Activated naive CD4-positive, alpha-beta T cell treated with anti-CD3 and anti-CD28 coated beads, Interleukin-2, amount 50 U/mL, for 72 hours (primary cell): ENCODE measurements around the gene CFL2. TPM values are rescaled to one million over a fixed set of nuclear protein-coding genes. Genes with fewer than 3 reads are reported as not detected.

Source experiments
- total RNA-seq, 2 donors: library from RNA; stranded (reverse); gene quantifications; one replicate each; pipeline ENCODE4 v1.2.3, GENCODE V29; 2022

The CFL2 gene
- total RNA-seq, 2 donors from 2014 or later, result 2.9 to 6.0 TPM

Other genes starting within 250 kb of the CFL2 start
- 10 to 100 TPM; 37.5 to 37.7 TPM for gene EAPP, start 174.9 kb downstream of the CFL2 start, total RNA-seq
- 100 to 1,000 TPM in 1 of 2 donors, 10 to 100 TPM in 1; 78.0 to 109 TPM for gene SNX6, start 84.4 kb downstream of the CFL2 start, total RNA-seq
- 10 to 100 TPM; 61.0 to 71.7 TPM for gene BAZ1A, start 160.8 kb upstream of the CFL2 start, total RNA-seq